Endothelial cell of umbilical vein (primary cell): ENCODE data around the gene ZBTB46. TPM values are rescaled to one million over a fixed set of nuclear protein-coding genes. Genes with fewer than 3 reads are reported as not detected.

Source experiments
- BruUV-seq: library from RNA; stranded (reverse); fragments of 400-500 nt; replicated peaks from 2 replicates; lab custom pipeline; 2021; lab: Mats Ljungman, UMichigan
- CTCF ChIA-PET: fragments of 300-600, 350-600 bp; sonication (Branson Sonifier 250); formaldehyde crosslinking; loops from one replicate; lab custom pipeline; 2021; ENCODE audit warnings: antibody characterized with exemption, inconsistent platforms; lab: Charles Lee
- POLR2A ChIA-PET: fragments of 300-600, 350-600 bp; sonication (Branson Sonifier 250); formaldehyde crosslinking; loops from one replicate; lab custom pipeline; 2021; ENCODE audit warnings: antibody characterized with exemption, inconsistent platforms; lab: Charles Lee
- DNase-seq: peaks from one replicate; pipeline ENCODE4 v3.0.0-alpha.2; 2011; ENCODE audit warnings: low read depth, low spot score
- FAIRE-seq: peaks from 2 replicates; lab custom pipeline; 2011; peaks lifted over from hg19 to GRCh38; lab: Jason Lieb, UNC
- H2AFZ ChIP-seq: 2 replicates; pipeline ENCODE4 v1.6.0; 2012; ENCODE audit warnings: low read depth, low read length, control low read depth, inconsistent platforms
- H3K27ac ChIP-seq: 2 replicates; pipeline ENCODE4 v1.5.1; 2011; ENCODE audit warnings: low read depth, mild to moderate bottlenecking, control low read depth, low read length, moderate library complexity; ENCODE audit not compliant: insufficient read depth
- H3K27me3 ChIP-seq, 2 experiments: 2 replicates each; pipeline versions ENCODE4 v1.6.0 to v1.6.1; 2011; ENCODE audit warnings: low read length in 2 of 2, mixed read lengths in 1 of 2; ENCODE audit not compliant: control insufficient read depth in 2 of 2, insufficient read depth in 2 of 2
- H3K36me3 ChIP-seq, 2 experiments: 2 replicates in 1 of 2; 3 replicates in 1 of 2; pipeline ENCODE4 v1.5.1; 2011; ENCODE audit warnings: low read length in 2 of 2, mild to moderate bottlenecking in 1 of 2, moderate library complexity in 1 of 2; ENCODE audit not compliant: control insufficient read depth in 2 of 2, insufficient read depth in 2 of 2; ENCODE audit errors: extremely low read depth in 1 of 2
- H3K4me1 ChIP-seq: 3 replicates; pipeline ENCODE4 v1.5.1; 2011; ENCODE audit warnings: mild to moderate bottlenecking, low read length; ENCODE audit not compliant: control insufficient read depth, insufficient read depth; ENCODE audit errors: extremely low read depth
- H3K4me2 ChIP-seq: 2 replicates; pipeline ENCODE4 v1.6.1; 2011; ENCODE audit warnings: low read length, control low read depth, mixed read lengths; ENCODE audit not compliant: insufficient read depth
- H3K4me3 ChIP-seq, 3 experiments: fragments of 200-600 bp in 1 of 3; sonication (generic), shearing (Covaris generic) in 1 of 3; replicated peaks in 1 of 3; 2 replicates each; pipeline ENCODE4 v1.5.1; 2011 to 2016; ENCODE audit warnings: control low read depth in 3 of 3, low read length in 3 of 3, mild to moderate bottlenecking in 2 of 3, inconsistent platforms in 1 of 3, low read depth in 1 of 3, moderate library complexity in 1 of 3; ENCODE audit not compliant: insufficient read depth in 1 of 3
- H3K79me2 ChIP-seq: 2 replicates; pipeline ENCODE4 v1.6.0; 2012; ENCODE audit warnings: low read length, inconsistent platforms; ENCODE audit not compliant: control insufficient read depth, insufficient read depth
- H3K9ac ChIP-seq: replicated peaks from 2 replicates; pipeline ENCODE3; 2011; ENCODE audit warnings: low read length, control low read depth; ENCODE audit not compliant: insufficient read depth; ENCODE audit errors: extremely low read depth
- H3K9me1 ChIP-seq: replicated peaks from 3 replicates; pipeline ENCODE4 v1.6.0; 2011; ENCODE audit warnings: mild to moderate bottlenecking, low read length; ENCODE audit not compliant: control insufficient read depth, insufficient read depth; ENCODE audit errors: extremely low read depth
- H3K9me3 ChIP-seq: replicated peaks from 2 replicates; pipeline ENCODE4 v1.5.1; 2012; ENCODE audit warnings: low read length, inconsistent platforms; ENCODE audit not compliant: control insufficient read depth, insufficient read depth
- H4K20me1 ChIP-seq: replicated peaks from 2 replicates; pipeline ENCODE3; 2011; ENCODE audit warnings: mild to moderate bottlenecking, low read length; ENCODE audit not compliant: control insufficient read depth, insufficient read depth; ENCODE audit errors: extremely low read depth
- CTCF ChIP-seq, 2 donors: IDR thresholded peaks; 1 replicate in 1 of 2; 2 replicates in 1 of 2; pipeline ENCODE4 v1.5.1; 2011; ENCODE audit warnings: low read length in 2 of 2, mild to moderate bottlenecking in 2 of 2, moderate library complexity in 2 of 2, control low read depth in 1 of 2, inconsistent platforms in 1 of 2, low read depth in 1 of 2; ENCODE audit not compliant: insufficient read depth in 1 of 2; ENCODE audit errors: extremely low read depth in 1 of 2
- EZH2 ChIP-seq: IDR thresholded peaks from 2 replicates; pipeline ENCODE4 v1.6.1; 2012; ENCODE audit warnings: borderline replicate concordance, low read depth, mild to moderate bottlenecking, moderate library complexity, low read length, inconsistent platforms; ENCODE audit not compliant: severe bottlenecking
- GATA2 ChIP-seq: IDR thresholded peaks from 2 replicates; pipeline ENCODE4 v1.7.0; 2011; ENCODE audit warnings: low read depth, mild to moderate bottlenecking, moderate library complexity, mixed read lengths, low read length; ENCODE audit not compliant: insufficient read length, insufficient read depth
- MAX ChIP-seq: IDR thresholded peaks from 2 replicates; pipeline ENCODE4 v1.6.1; 2011; ENCODE audit not compliant: insufficient read depth, insufficient read length
- MYC ChIP-seq: IDR thresholded peaks from one replicate; pipeline ENCODE4 v1.6.1; 2011; ENCODE audit warnings: mild to moderate bottlenecking, low read depth, low read length
- dilution Hi-C: fragments of 300-500 bp; cut with MboI; formaldehyde crosslinking; loops from one replicate; pipeline ENCODE4 v1.15.0; 2019; ENCODE audit warnings: low sequenced_read_pairs; ENCODE audit not compliant: extremely low pct_ligation_motif_present
- intact Hi-C: fragments of 100-400 bp; cut with micrococcal nuclease; formaldehyde crosslinking; loops from one replicate; pipeline ENCODE4 v1.10.0; 2022
- polyA plus RNA-seq, 4 experiments: library from polyadenylated mRNA; depleted of rRNA in 3 of 4; stranded (reverse) in 3 of 4; unstranded in 1 of 4; fragments of >200 nt; gene quantifications; 2 replicates each; pipeline versions ENCODE4 v1.2.1 to v1.2.3, GENCODE V29; 2011 to 2012; ENCODE audit warnings: missing spikeins in 1 of 4
- total RNA-seq: library from RNA; stranded (reverse); gene quantifications from 2 replicates; pipeline ENCODE4 v1.2.3, GENCODE V29; 2021

Gene ZBTB46
- total and polyA plus RNA-seq, 2 donors (not counting 3 experiments of a cell fraction or from before 2014, with no cell fraction given), result 1.3 to 7.1 TPM

- H2AFZ ChIP-seq, result peak overlapping the region; percentile 77
- dilution Hi-C loops (no loop called here), intact Hi-C loops (loop anchor here (1.0 kb wide), 1 partner anchor 14 kb away; no protein-coding TSS in a partner anchor)
- no peaks in the 10 kb centered on the region for H4K20me1 ChIP-seq
- no peak for TF ChIP-seq GATA2
- TF ChIP-seq CTCF (IDR thresholded peaks at IDR 0.05; ENCODE audit: extremely low read depth in 1 of 2, insufficient read depth in 1 of 2, low read depth in 1 of 2, low read length in 2 of 2), result no peak
- TF ChIP-seq MYC, result no peak
- TF ChIP-seq EZH2, result no peak
- no peak for TF ChIP-seq MAX
- H3K79me2 ChIP-seq, result no peaks in the 10 kb centered on the region
- H3K36me3 ChIP-seq, result no peaks in the 10 kb centered on the region
- no peak for DNase-seq
- CTCF ChIA-PET, result interaction anchor here (2.2 kb wide), 1 partner anchor 12 kb away, joined by 16 read pairs; no protein-coding TSS in a partner anchor
- H3K4me3 ChIP-seq, result no peak overlapping the region
- H3K27ac ChIP-seq, result no peak overlapping the region
- H3K4me1 ChIP-seq, result peaks cover 25% of the 10 kb centered on the region
- H3K27me3 ChIP-seq, result no peaks in the 10 kb centered on the region
- H3K9me1 ChIP-seq, result no peaks in the 10 kb centered on the region
- BruUV-seq, result no TSS peak
- POLR2A ChIA-PET, result no interaction called here
- FAIRE-seq, result no peak
- no peaks in the 10 kb centered on the region for H3K9me3 ChIP-seq
- no peak overlapping the region for H3K4me2 ChIP-seq
- no peak overlapping the region for H3K9ac ChIP-seq
These were observed 15.2 kb upstream of the ZBTB46 start for GRCh38 chr20:63846128-63846771.
